ENCODE measurements around the gene DLX2. TPM values are rescaled to one million over a fixed set of nuclear protein-coding genes. Genes with fewer than 3 reads are reported as not detected.
A peak's percentile ranks its signal among the peaks of the same experiment; 100 is the strongest.

The DLX2 gene
- polyA plus RNA-seq (2011; rRNA removed) (0.04 TPM in 2 replicates), polyA plus RNA-seq (2017; fragmentation: RNase III; extraction: RNeasy Plus Mini Kit Qiagen cat#74134 plus additional on column Dnase treatment) (0.17 to 0.25 TPM (median 0.19 TPM) in 3 replicates), polyA minus RNA-seq (2011; rRNA and poly(A)+ RNA removed) (not detected in 2 replicates)
- polyA plus RNA-seq (2012; cell fraction: cytosol; rRNA removed): 0.22 and 0.41 TPM in 2 replicates
- 0.44 and 0.60 TPM in 2 replicates for polyA plus RNA-seq (2012; cell fraction: nucleus; rRNA removed)

GRCh38 chr2:172102391-172103359, at the start of gene DLX2:
DLX2 (minus strand) TSS chr2:172102900; CDS start chr2:172102538, 362 bp downstream.
- peak; percentile 61 for TF ChIP-seq E2F6 (IDR thresholded peaks at IDR 0.05; ENCODE audit: borderline replicate concordance, low read depth)
- TF ChIP-seq RAD21 (conservative IDR thresholded peaks at IDR 0.05 in 1 of 2, IDR thresholded peaks at IDR 0.05 in 1 of 2): 0 out of 5 replicates have a peak, but pooled peaks of 1 of the 2 experiments have one; percentile 6
- 0 out of 2 replicates have a peak, but pooled peaks have one; percentile 17 for TF ChIP-seq RFX5 (IDR thresholded peaks at IDR 0.05)
- no peak for TF ChIP-seq CHD4 (IDR thresholded peaks at IDR 0.05; ENCODE audit: borderline replicate concordance)
- TF ChIP-seq BHLHE40 (IDR thresholded peaks at IDR 0.05; ENCODE audit: low read depth, low read length): peak; percentile 77
- no peak for TF ChIP-seq NR3C1 (IDR thresholded peaks at IDR 0.05)
- TF ChIP-seq POLR2A (IDR thresholded peaks at IDR 0.05; ENCODE audit: low read length): 0 out of 2 replicates have a peak, but pooled peaks have one; percentile 20
- peak; percentile 96 for TF ChIP-seq USF2 (IDR thresholded peaks at IDR 0.05)
- no peak for TF ChIP-seq EHF (CRISPR knock-in tag; IDR thresholded peaks at IDR 0.05)
- TF ChIP-seq HOXB5 (CRISPR knock-in tag; IDR thresholded peaks at IDR 0.05): no peak
- peak; percentile 82 for TF ChIP-seq MAX (IDR thresholded peaks at IDR 0.05)
- peak in 1 of 2 experiments; percentile 52; a peak in 1 of 5 replicates for TF ChIP-seq JUN (IDR thresholded peaks at IDR 0.05)
- peak; percentile 47; the same call in 1 of the 2 replicates for TF ChIP-seq PHF8 (IDR thresholded peaks at IDR 0.05; ENCODE audit: borderline replicate concordance, low read depth)
- no peak for TF ChIP-seq ELK1 (IDR thresholded peaks at IDR 0.05; ENCODE audit: low read depth, low read length)
- no peak for TF ChIP-seq HOXA7 (CRISPR knock-in tag; IDR thresholded peaks at IDR 0.05)
- WGBS (ENCODE audit: missing lambda C conversion rate): under 1% methylated on average over 20 of the region's 74 CpGs
- peak within 1 kb of the TSS; percentile 96 for H3K4me2 ChIP-seq
- no peak for FAIRE-seq
- ChIA-PET POLR2A (interaction anchor here (0.6 to 1.9 kb wide), 9 partner anchors 18 to 502 kb away, joined by 3 to 17 read pairs (median 5); partner anchors contain the start of genes DLX1, HAT1 and SLC25A12), CTCF (interaction anchor here (0.7 to 9.4 kb wide), 19 partner anchors 10 to 547 kb away, joined by 3 to 128 read pairs (median 4); partner anchors contain the start of genes DLX1 and SLC25A12)
- peaks cover 26% of the 10 kb centered on the region for H3K4me1 ChIP-seq
- peak within 1 kb of the TSS; percentile 45 to 74; a peak in 5 of 6 replicates for H3K27ac ChIP-seq
- H3K9me3 ChIP-seq: no peaks in the 10 kb centered on the region
- H3K4me3 ChIP-seq: peak within 1 kb of the TSS; percentile 74
- ATAC-seq: peak; percentile 66 to 81
- peak; percentile 85 to 91 for DNase-seq (ENCODE audit: low read depth in 1 of 2, low spot score in 1 of 2)

GRCh38 chr2:172147944-172148650, 45.4 kb upstream of the DLX2 start:
- FAIRE-seq (no peak), DNase-seq (ENCODE audit: low read depth in 1 of 2, low spot score in 1 of 2) (no peak), ATAC-seq (peak; percentile 34 to 43; a peak in 2 of 6 replicates)
- H3K4me3 ChIP-seq: no peak overlapping the region
- H3K4me1 ChIP-seq: no peaks in the 10 kb centered on the region
- POLR2A ChIA-PET: no interaction called here
- TF ChIP-seq HOXA7 (CRISPR knock-in tag; IDR thresholded peaks at IDR 0.05): no peak
- no peak for TF ChIP-seq POLR2AphosphoS2 (conservative IDR thresholded peaks at IDR 0.05; ENCODE audit: low read length)
- TF ChIP-seq CEBPB (IDR thresholded peaks at IDR 0.05): no peak
- no peak for TF ChIP-seq ZC3H11A (IDR thresholded peaks at IDR 0.05)
- no peak for TF ChIP-seq SMC3 (IDR thresholded peaks at IDR 0.05)
- TF ChIP-seq HOXB13 (CRISPR knock-in tag; IDR thresholded peaks at IDR 0.05; ENCODE audit: low read depth): no peak
- no peak for TF ChIP-seq MAZ (IDR thresholded peaks at IDR 0.05; ENCODE audit: borderline replicate concordance, low read depth, low read length)
- TF ChIP-seq PHF8 (IDR thresholded peaks at IDR 0.05; ENCODE audit: borderline replicate concordance, low read depth): no peak
- no peak for TF ChIP-seq ZFP36 (IDR thresholded peaks at IDR 0.05; ENCODE audit: borderline replicate concordance, partially characterized antibody)
- TF ChIP-seq HMGXB4 (CRISPR knock-in tag; IDR thresholded peaks at IDR 0.05; ENCODE audit: borderline replicate concordance): no peak
- TF ChIP-seq SREBF2 (IDR thresholded peaks at IDR 0.05): no peak
- TF ChIP-seq E2F6 (IDR thresholded peaks at IDR 0.05; ENCODE audit: borderline replicate concordance, low read depth): no peak
- TF ChIP-seq NFE2L2 (conservative IDR thresholded peaks at IDR 0.05; ENCODE audit: low read length): no peak
- no peak overlapping the region for H3K4me2 ChIP-seq
- no peaks in the 10 kb centered on the region for H3K9me3 ChIP-seq
- no peak overlapping the region for H3K27ac ChIP-seq
- CTCF ChIA-PET: interaction anchor here (0.6 to 2.8 kb wide), 3 partner anchors 18 to 337 kb away, joined by 3 to 8 read pairs (median 5); no protein-coding TSS in a partner anchor
- 59% methylated on average over 9 of the region's 11 CpGs for WGBS (ENCODE audit: missing lambda C conversion rate)

Data from A549 (cell line).